HG02623 (cell line): ENCODE results near the gene THBD.

ENCODE experiments used
- ATAC-seq: cut with Tn5 transposase; IDR thresholded peaks from one replicate; pipeline ENCODE4 v1.9.1; 2021; ENCODE audit warnings: moderate library complexity; ENCODE audit not compliant: unreplicated experiment

The THBD gene, protein sequence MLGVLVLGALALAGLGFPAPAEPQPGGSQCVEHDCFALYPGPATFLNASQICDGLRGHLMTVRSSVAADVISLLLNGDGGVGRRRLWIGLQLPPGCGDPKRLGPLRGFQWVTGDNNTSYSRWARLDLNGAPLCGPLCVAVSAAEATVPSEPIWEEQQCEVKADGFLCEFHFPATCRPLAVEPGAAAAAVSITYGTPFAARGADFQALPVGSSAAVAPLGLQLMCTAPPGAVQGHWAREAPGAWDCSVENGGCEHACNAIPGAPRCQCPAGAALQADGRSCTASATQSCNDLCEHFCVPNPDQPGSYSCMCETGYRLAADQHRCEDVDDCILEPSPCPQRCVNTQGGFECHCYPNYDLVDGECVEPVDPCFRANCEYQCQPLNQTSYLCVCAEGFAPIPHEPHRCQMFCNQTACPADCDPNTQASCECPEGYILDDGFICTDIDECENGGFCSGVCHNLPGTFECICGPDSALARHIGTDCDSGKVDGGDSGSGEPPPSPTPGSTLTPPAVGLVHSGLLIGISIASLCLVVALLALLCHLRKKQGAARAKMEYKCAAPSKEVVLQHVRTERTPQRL

DNA sequence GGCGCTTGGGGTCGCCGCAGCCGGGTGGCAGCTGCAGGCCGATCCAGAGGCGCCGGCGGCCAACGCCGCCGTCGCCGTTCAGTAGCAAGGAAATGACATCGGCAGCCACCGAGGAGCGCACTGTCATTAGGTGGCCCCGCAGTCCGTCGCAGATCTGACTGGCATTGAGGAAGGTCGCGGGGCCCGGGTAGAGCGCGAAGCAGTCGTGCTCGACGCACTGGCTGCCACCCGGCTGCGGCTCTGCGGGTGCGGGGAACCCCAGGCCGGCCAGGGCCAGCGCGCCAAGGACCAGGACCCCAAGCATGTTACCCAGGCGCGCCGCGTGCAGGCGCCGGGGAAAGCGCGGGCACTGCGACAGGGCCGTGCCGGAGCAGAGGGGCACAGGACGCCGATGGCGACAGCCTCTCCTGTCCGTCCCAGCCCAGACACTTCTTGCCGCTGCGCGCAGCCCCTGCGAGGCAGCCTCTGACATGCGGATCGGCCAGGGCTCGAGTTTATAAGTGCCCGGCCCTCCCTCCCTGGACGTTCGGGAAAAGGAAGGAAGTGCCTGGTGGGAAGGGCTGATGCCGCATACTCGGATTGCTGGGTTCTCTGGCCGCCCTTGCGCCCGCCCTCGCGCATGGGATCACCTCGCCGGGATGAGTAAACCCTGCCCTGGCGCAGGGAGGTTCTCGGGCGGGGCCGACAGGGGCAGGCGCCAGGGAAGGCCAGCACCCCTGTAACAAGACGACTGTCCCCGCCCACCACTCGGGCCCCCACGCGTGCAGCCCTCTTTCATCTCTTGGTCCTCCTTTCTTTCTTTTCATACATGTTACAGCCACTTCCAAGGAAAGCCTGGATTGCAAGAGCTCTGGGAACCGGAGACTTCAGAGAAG, at the start of gene THBD:
THBD (minus strand) TSS at position 472 of the 875 bp plus-strand sequence; CDS start at position 304, 168 bp downstream.
- ATAC-seq = no peak

GRCh38 chr20:23097636-23098580, 48.4 kb upstream of the THBD start:
- no peak for ATAC-seq

GRCh38 chr20:23096986-23097520, 47.6 kb upstream of the THBD start:
- ATAC-seq = no peak

GRCh38 chr20:23096097-23096496, 46.6 kb upstream of the THBD start:
- ATAC-seq = no peak

GRCh38 chr20:23095499-23095898, 46.0 kb upstream of the THBD start:
- ATAC-seq = no peak

DNA sequence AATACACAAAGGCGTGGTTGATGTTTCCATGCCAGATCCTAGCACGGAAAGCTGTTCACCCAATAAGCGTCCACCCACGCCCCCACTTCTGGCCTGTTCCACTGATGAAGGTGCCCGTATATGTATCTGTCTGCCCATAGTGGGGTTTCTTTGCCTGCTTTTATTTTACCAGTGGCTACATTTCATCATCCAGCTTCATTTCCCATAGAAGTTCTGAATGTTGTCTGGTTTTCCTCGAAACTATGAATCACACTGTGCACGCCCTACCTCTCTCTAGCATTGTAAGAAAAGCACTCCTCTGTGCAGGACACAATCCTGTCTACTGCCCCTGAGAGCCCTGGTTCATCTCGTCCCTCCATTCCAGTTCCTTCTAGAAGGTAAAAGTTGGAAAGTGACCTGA, 45.5 kb upstream of the THBD start:
- ATAC-seq = no peak

DNA sequence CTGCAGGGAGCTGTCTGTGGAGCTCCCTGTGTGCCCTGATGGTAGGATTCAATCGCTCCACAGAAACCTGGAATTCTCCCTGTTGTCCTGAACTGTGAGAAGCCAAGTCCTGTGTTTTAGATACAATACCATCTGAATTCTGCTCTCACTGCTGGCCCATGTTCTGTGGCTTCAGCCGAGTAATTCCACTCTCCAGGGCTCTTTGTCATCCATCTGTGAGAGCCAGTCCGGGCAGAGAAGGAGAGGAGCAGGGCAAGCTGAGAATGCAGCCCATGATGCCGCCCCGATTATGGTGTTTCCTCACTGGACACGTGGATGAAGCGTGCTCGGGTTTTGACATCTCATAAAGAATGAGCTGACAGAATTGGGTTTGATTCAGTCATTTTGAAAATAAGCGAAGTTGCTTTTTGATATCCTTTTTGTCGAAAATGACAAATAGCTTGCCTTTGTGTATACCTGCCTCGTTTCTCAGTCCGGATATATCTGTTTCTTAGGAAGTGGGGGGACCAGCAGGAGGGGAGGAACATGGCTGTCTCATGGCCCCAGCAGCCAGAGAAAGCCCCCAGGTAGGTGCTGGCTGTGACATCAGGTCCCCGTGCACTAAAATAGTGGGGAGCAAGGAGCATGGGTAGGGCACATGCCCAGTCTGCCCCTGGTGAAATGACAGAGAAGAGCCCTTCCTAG, 44.9 kb upstream of the THBD start:
- ATAC-seq = no peak

DNA sequence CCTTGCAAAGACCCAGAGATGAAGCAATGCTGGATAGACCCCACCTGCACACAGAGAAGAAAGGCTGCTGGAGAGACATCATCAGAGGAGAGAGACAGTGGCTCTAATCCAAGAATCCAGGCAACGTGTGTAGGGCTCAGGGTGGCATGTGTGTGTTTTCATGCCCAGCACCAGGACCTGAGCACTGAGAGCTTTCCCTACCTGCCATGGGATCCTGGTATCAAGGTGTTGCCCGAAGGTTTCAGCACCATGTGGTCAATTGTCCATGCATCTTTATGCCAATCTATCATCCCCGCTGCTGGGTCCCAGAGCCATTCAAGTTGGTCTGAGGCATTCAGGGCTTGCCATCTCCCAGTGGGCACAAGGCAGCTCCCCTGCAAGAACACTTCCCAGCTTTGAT, 44.1 kb upstream of the THBD start:
- ATAC-seq = no peak

DNA sequence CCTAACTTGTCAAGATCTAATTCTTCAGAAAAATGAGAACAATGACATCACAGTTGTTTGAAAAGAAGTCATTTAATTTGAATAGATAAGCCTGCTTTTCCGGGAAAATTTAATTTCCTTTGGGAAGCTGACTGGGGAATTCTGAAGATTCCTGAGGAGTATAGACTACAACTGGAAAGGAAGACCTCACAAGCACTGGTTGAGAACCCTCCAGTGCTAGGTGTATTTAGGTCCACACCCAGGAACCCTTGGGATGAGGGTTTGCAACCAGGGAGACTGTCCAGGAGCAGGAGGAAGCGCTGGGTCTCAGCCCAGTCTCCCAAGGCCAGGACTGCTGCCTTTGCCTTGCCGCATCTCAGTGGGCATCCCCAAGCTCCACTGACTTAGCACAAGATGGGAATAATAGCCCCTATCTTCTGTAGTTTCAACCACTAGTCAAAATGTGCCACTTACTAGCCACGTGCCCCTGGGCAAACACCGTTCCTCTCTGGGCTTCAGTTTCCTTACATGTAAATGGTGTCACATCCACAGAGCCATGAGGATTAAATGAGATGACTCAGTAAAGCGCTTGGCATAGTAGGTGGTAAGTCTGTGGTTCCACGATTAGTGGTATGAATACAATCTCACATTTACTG, 43.5 kb upstream of the THBD start:
- no peak for ATAC-seq

GRCh38 chr20:23092384-23092756, 42.9 kb upstream of the THBD start:
- ATAC-seq = no peak

DNA sequence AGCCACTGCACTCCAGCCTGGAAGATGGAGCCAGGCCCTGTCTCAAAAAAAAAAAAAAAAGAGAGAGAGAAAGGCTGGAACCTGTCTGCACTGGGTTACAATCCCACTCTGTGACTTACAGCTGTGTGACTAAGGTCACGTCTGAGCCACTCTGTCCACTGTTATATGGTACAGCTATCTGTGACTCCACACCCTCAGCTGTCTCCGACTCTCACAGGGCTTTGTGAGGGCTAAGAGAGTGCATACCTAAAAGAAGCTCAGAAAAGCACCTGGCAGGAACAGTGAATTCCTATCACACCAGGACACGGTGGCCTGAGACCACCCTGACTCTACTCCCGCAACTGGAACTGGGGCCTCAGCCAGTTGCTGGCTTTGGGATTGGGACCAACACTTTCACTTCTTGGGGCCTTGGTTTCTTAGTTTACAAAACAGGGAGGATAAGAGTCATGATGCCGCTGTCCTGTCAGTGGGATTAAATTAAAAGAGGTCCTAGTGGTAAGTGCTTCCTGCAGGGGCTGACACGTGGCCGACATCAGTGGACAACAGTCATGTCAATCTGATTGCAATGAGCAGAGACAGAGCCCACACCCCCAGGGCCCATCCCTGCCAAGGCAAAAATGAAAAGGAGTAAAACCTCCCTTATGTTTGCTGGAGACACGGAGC, 42.4 kb upstream of the THBD start:
- ATAC-seq = no peak

GRCh38 chr20:23090878-23091277, 41.4 kb upstream of the THBD start:
- no peak for ATAC-seq

GRCh38 chr20:23090147-23090546, 40.7 kb upstream of the THBD start:
- ATAC-seq = no peak

- no peak for ATAC-seq
These were observed 39.4 kb upstream of the THBD start for GRCh38 chr20:23088866-23089265.

- ATAC-seq = no peak
These were observed 38.2 kb upstream of the THBD start for GRCh38 chr20:23087587-23088251.

DNA sequence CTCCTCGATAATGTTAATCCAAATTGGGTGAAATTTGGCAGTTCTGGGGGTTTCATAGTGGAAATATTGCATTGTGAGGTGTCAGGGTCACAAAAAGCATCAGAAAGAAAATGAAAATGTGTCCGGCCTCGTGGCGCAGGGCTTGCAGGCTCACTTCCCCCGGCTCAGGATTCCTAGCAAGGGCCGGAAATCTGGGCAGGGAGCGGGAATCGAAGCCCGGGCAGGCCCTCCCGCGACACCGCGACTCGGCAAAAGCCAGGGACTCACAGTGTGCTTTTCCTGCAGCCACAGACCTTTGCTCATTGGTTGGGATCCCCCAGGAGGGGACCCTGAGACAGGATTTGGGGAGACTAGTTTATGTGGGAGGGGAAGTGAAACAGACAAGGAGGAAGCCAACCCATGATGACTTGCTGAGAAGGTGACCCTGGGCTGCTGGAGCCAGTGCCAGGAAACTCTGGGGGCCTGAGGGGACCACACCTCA, 37.5 kb upstream of the THBD start:
- ATAC-seq = no peak

DNA sequence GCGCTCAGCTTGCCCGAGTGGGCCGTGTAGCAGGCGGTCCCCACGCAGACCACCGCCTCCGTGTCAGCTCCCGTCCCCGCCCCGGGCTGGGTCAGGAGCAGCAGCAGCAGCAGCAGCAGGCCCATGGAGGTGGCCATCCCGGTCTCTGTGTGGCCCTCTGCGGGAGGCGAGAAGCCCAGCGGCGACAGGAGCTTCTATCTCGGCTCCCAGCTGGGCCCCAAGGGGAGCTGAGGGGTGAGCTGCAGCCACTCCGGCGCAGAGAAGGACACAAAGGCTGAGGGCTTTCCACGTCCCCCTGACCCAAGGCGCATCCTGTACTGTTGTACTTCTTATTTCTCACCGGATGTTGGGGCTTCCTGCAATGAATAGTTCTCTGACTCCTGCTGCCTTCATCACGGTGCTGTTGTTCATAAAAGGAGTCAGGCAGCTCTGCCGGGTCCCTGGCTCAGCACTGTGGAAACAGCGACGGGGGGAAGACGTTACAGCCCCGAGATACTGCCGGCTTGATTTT, 36.6 kb upstream of the THBD start, which contains the start of gene CD93:
CD93 (minus strand) TSS at position 269 of the 511 bp plus-strand sequence; CDS start at position 137, 132 bp downstream.
- ATAC-seq = no peak
